ENCODE results near the gene DOCK1.

Gene DOCK1

GRCh38 chr10:127257395-127257794 lies 352.2 kb downstream of the DOCK1 start:
- no peak for TF ChIP-seq CTCF (IDR thresholded peaks at IDR 0.05; ENCODE audit: borderline replicate concordance, control extremely low read depth, extremely low read depth, insufficient read depth, missing control alignments)
- no peak for DNase-seq (ENCODE audit: low spot score)
- in situ Hi-C loops (cut with MboI; ENCODE audit: low sequenced_read_pairs, unreplicated experiment) = no loop called here

- in situ Hi-C loops (cut with MboI; ENCODE audit: low sequenced_read_pairs, unreplicated experiment) = no loop called here
- TF ChIP-seq CTCF (IDR thresholded peaks at IDR 0.05; ENCODE audit: borderline replicate concordance, control extremely low read depth, extremely low read depth, insufficient read depth, missing control alignments) = no peak
Observed at GRCh38 chr10:127259347-127259746, 354.1 kb downstream of the DOCK1 start.

GRCh38 chr10:127262606-127263005 lies 357.4 kb downstream of the DOCK1 start:
- no peak for TF ChIP-seq CTCF (IDR thresholded peaks at IDR 0.05; ENCODE audit: borderline replicate concordance, control extremely low read depth, extremely low read depth, insufficient read depth, missing control alignments)
- DNase-seq (ENCODE audit: low spot score) = no peak
- in situ Hi-C loops (cut with MboI; ENCODE audit: low sequenced_read_pairs, unreplicated experiment) = no loop called here

More at GRCh38 chr10:127259347-127259746, 354.1 kb downstream of the DOCK1 start:
- DNase-seq (ENCODE audit: low spot score) = no peak

GRCh38 chr10:127265288-127265687 lies 360.1 kb downstream of the DOCK1 start:
- DNase-seq (ENCODE audit: low spot score) = no peak
- no peak for TF ChIP-seq CTCF (IDR thresholded peaks at IDR 0.05; ENCODE audit: borderline replicate concordance, control extremely low read depth, extremely low read depth, insufficient read depth, missing control alignments)
- in situ Hi-C loops (cut with MboI; ENCODE audit: low sequenced_read_pairs, unreplicated experiment) = no loop called here

GRCh38 chr10:127266431-127266830 lies 361.2 kb downstream of the DOCK1 start:
- DNase-seq (ENCODE audit: low spot score) = no peak
- no peak for TF ChIP-seq CTCF (IDR thresholded peaks at IDR 0.05; ENCODE audit: borderline replicate concordance, control extremely low read depth, extremely low read depth, insufficient read depth, missing control alignments)
- in situ Hi-C loops (cut with MboI; ENCODE audit: low sequenced_read_pairs, unreplicated experiment) = no loop called here

GRCh38 chr10:127267442-127267841 lies 362.2 kb downstream of the DOCK1 start:
- in situ Hi-C loops (cut with MboI; ENCODE audit: low sequenced_read_pairs, unreplicated experiment) = no loop called here
- no peak for DNase-seq (ENCODE audit: low spot score)
- no peak for TF ChIP-seq CTCF (IDR thresholded peaks at IDR 0.05; ENCODE audit: borderline replicate concordance, control extremely low read depth, extremely low read depth, insufficient read depth, missing control alignments)

- in situ Hi-C loops (cut with MboI; ENCODE audit: low sequenced_read_pairs, unreplicated experiment) = no loop called here
- no peak for TF ChIP-seq CTCF (IDR thresholded peaks at IDR 0.05; ENCODE audit: borderline replicate concordance, control extremely low read depth, extremely low read depth, insufficient read depth, missing control alignments)
- no peak for DNase-seq (ENCODE audit: low spot score)
Observed at GRCh38 chr10:127272076-127272475, 366.8 kb downstream of the DOCK1 start.
